ENCODE results near the gene DMAC2.

DNA sequence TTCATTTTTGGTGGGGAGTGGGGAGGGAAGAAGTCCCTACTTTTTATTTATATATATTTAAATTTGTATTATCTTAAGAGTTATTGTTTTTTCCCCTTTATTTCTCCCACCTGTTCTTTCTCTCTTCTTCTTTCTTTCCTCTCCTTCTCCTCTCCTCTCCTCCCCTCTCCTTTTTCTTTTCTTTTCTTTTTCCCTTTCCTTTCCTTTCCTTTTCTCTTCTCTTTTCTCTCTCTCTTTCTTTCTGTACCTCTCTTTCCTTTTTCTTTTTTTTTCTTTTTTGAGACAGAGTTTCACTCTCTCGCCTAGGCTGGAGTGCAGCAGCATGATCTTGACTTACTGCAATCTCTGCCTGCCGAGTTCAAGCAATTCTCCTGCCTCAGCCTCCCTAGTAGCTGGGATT is 40.2 kb downstream of the DMAC2 start:
- TF ChIP-seq, protein P1, sequence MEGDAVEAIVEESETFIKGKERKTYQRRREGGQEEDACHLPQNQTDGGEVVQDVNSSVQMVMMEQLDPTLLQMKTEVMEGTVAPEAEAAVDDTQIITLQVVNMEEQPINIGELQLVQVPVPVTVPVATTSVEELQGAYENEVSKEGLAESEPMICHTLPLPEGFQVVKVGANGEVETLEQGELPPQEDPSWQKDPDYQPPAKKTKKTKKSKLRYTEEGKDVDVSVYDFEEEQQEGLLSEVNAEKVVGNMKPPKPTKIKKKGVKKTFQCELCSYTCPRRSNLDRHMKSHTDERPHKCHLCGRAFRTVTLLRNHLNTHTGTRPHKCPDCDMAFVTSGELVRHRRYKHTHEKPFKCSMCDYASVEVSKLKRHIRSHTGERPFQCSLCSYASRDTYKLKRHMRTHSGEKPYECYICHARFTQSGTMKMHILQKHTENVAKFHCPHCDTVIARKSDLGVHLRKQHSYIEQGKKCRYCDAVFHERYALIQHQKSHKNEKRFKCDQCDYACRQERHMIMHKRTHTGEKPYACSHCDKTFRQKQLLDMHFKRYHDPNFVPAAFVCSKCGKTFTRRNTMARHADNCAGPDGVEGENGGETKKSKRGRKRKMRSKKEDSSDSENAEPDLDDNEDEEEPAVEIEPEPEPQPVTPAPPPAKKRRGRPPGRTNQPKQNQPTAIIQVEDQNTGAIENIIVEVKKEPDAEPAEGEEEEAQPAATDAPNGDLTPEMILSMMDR (IDR thresholded peaks at IDR 0.05): no peak
- TF ChIP-seq POLR2A (IDR thresholded peaks at IDR 0.05): no peak
